ENCODE results near the gene POU3F4. TPM values are rescaled to one million over a fixed set of nuclear protein-coding genes. Genes with fewer than 3 reads are reported as not detected.

Gene POU3F4
- total RNA-seq, 1 experiment from 2014 or later: not detected

DNA sequence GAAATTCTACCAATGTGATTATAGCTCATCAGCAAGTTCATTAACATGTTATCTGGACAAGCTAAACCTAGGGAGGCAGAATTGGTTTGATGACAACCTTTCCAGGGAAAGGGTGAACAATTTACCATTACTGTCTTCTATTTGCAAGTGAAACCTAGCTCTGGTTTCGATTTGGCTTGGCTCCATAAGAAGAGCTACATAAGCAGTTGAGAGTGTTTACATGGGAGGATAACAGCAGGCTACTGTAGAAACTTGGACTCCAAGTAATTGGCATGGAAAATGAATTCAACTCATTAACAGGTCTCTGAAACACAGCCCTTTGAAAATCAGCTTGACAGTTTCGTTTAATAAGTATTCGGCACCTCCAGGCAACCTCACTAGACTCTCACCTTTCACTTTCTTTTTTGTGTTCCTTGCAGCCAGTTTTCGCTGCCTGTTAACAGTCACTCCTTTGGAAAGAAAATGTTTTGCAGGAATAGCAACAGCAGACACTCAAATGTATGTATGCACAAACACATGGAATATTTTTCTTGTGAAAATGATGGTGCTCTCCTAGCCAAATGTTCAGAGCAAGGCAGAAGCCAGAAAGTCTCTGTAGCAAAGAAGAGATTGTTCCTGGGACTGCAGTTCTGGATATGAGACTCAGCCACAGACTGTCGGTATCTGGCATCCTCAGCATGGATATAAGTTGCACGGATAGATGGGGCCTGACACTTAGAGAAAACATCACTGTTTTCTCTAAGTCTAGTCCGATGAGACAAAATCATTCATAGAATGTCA is 27.5 kb downstream of the POU3F4 start:
- CTCF ChIA-PET: no interaction called here
- BruUV-seq (replicated peaks): no TSS peak
- TF ChIP-seq CTCF (IDR thresholded peaks at IDR 0.05): no peak
- TF ChIP-seq TCF7L2 (IDR thresholded peaks at IDR 0.05; ENCODE audit: low read depth, low read length): no peak
- TF ChIP-seq SIN3A (IDR thresholded peaks at IDR 0.05; ENCODE audit: borderline replicate concordance, insufficient read depth, low read depth, low read length): no peak
- TF ChIP-seq POLR2AphosphoS5 (IDR thresholded peaks at IDR 0.05; ENCODE audit: low read depth, low read length): no peak
- TF ChIP-seq, protein P1, sequence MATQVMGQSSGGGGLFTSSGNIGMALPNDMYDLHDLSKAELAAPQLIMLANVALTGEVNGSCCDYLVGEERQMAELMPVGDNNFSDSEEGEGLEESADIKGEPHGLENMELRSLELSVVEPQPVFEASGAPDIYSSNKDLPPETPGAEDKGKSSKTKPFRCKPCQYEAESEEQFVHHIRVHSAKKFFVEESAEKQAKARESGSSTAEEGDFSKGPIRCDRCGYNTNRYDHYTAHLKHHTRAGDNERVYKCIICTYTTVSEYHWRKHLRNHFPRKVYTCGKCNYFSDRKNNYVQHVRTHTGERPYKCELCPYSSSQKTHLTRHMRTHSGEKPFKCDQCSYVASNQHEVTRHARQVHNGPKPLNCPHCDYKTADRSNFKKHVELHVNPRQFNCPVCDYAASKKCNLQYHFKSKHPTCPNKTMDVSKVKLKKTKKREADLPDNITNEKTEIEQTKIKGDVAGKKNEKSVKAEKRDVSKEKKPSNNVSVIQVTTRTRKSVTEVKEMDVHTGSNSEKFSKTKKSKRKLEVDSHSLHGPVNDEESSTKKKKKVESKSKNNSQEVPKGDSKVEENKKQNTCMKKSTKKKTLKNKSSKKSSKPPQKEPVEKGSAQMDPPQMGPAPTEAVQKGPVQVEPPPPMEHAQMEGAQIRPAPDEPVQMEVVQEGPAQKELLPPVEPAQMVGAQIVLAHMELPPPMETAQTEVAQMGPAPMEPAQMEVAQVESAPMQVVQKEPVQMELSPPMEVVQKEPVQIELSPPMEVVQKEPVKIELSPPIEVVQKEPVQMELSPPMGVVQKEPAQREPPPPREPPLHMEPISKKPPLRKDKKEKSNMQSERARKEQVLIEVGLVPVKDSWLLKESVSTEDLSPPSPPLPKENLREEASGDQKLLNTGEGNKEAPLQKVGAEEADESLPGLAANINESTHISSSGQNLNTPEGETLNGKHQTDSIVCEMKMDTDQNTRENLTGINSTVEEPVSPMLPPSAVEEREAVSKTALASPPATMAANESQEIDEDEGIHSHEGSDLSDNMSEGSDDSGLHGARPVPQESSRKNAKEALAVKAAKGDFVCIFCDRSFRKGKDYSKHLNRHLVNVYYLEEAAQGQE (IDR thresholded peaks at IDR 0.05; ENCODE audit: insufficient read depth in 1 of 2, low read depth in 2 of 2, low read length in 1 of 2): no peak
- POLR2A ChIA-PET: no interaction called here
- in situ Hi-C loops (cut with HindIII; ENCODE audit: low pct_unique_long_range_greater_than_20kb, low sequenced_read_pairs) (no loop called here), intact Hi-C loops (cut with micrococcal nuclease; ENCODE audit: unreplicated experiment) (no loop called here)
- Histone ChIP-seq H3K4me1 (ENCODE audit: control insufficient read depth, insufficient read depth, low read length) (no peaks in the 10 kb centered on the region), H3K27ac (ENCODE audit: low read length) (no peak overlapping the region), H3K9me3 (ENCODE audit: control insufficient read depth, insufficient read depth, low read depth, low read length) (no peaks in the 10 kb centered on the region), H3K27me3 (ENCODE audit: control insufficient read depth, insufficient read depth, low read length) (no peaks in the 10 kb centered on the region), H3K4me3 (ENCODE audit: low read depth in 2 of 2, low read length in 2 of 2) (peak overlapping the region; percentile 26 to 28), H3K36me3 (ENCODE audit: control insufficient read depth, insufficient read depth, low read length) (no peaks in the 10 kb centered on the region)
- ATAC-seq (no peak), DNase-seq (ENCODE audit: low read depth, low spot score) (no peak)

Data from Panc1 (cell line).